Inflammatory macrophage treated with lipopolysaccharide for 4 hours (primary cell): ENCODE data around the gene PDK1.

ENCODE experiments used
- DNase-seq: peaks from one replicate; pipeline ENCODE4 v3.0.0-alpha.2; 2020

The PDK1 gene

GRCh38 chr2:172655091-172655837, 99.4 kb downstream of the PDK1 start:
- no peak for DNase-seq

GRCh38 chr2:172655838-172656573, 100.1 kb downstream of the PDK1 start:
- DNase-seq: no peak
